Measurements from ENCODE around the gene MYBBP1A.
A peak's percentile ranks its signal among the peaks of the same experiment; 100 is the strongest.

The MYBBP1A gene

DNA sequence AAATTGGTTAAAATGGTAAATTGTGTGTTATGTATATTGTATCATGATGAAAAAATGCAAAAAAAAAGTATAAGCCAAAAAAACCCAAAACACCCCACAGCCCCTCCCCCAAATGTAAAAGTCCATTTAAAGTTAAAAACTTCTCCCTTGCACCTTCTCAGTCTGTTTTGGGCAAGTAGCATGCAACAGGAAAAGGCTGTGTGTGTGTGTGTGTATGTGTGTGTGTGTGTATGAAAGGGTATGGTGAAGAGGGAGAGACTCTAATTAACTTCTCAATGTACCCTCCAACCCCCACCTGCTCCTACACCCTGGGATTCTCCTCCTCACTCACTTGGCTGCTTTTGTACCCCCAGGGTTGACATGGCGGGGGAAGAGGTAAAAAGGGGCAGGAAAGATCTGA, 14.4 kb upstream of the MYBBP1A start:
- no peak for FAIRE-seq

DNA sequence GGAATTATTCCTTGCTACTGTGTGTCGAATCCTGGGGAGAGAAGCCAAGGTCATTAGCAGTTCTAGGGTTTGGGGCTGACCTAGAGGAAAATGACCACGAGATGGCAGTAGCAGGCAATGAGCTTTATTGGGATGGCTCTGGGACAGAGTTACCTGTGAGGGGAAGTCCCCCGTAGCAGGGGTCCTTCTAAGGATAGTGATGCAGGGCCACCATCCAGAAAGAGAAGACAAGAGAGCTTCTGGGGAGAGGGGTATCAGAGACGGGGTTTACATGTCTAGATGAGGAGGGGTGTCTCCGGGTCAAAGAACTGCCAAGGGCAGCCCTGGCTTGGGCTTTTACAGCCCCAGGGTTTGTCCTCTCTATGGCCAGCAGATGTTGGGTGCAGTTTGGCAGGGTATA, 11.6 kb upstream of the MYBBP1A start:
- FAIRE-seq: no peak

DNA sequence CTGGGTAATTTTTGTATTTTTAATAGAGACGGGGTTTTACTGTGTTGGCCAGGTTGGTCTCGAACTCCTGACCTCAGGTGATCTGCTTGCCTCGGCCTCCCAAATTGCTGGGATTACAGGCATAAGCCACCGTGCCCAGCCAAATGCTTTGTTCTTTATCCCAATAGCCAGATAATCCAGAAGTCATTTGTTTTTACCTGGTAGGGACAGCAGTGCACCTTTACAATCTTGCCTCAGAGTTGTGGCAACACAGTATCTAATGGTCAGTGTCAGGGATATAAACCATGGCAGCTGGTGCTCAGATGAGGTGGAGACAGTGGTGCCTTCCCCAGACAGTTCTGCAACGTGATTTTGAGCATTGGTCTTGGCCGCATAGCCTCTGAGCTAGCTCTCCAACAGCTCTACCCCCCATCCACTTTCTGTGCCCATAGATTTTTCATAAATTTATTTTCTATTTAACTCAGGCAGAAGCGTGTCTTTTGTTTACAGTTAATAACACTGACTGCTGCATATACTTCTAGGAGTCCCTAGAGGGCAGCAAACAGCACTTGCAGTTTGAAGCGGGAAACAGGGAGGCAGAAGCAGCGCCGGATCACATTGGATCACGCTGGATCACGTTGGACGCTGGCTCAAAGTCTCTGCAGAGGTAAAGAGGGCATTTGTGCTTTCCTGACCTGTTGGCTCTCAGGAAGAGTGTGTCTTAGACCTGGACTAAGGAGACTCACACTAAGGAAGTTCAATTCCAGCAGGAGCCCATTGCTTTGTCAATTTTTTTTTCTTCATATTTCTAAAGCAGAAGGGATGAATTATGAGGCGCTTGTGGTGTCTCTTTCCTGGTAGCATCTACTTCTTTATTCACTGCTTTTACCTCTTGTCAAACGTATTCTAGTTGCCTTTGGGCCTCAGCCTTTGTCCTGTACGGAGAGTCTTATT, 10.3 kb upstream of the MYBBP1A start:
- FAIRE-seq: no peak

DNA sequence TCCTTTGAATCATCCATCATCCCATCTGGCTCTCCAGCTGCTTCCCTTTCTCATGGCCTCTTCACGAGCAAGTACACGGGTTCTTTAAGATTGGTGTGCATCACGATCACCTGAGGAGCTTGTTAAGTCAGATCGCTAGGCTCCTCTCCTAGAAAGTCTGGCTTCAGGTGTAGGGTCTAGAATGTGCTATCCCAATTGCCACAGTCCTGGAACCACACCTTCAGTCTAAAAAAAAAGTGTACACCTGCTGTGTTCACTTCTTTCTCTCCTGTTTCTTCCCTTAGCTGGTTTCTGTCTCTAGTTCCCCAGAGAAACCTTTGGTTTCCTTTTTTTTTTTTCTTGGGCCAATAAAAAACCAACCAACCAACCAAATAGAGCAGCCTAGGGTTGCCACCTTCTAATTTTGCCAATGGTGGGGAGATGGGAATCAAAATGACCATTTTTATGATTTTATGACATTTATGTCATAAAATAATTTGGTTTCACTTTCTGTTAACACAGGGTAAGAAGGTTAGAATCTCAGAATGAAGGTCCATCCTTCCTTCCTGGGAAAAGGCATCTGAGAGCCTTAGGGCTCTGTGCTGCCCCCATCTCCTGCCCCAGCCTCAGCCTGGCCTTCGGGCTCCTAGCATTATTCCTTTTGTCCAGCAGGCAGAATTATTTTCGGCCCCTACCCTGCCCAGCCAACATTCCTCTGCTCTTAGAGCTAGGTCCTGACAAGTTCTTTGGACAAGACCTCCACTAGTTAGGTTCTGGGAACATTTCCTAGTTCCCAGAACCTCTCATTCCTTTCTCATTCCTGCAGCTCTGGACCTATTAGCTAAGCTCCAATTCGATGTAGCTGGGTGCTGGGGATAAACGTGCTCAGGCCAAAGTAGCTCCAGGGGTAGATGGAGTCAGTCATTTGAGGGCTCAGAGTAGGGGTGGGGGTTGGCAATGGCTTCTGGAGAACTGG, 7.1 kb upstream of the MYBBP1A start:
- peak; percentile 96 for FAIRE-seq

DNA sequence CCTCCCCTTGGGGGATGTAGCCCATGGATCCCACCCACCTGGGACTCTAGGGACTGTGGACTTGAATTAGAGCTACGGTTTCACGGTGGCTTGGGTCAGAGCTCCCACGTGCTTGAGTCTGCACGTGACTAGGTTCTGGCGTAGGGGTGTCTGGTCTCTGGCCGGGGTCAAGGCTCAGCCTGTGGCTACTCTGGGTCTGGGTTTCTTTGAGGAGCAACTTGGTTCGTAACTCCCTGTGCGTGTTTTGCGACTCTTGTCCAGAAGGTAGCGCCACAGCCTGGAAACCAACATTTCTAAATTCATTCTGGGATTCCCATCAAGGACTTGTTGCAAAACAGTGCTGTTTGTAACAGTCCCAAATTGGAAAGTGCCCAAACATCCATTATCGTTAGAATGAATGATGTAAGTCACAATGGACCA, 5.7 kb upstream of the MYBBP1A start:
- FAIRE-seq: no peak

DNA sequence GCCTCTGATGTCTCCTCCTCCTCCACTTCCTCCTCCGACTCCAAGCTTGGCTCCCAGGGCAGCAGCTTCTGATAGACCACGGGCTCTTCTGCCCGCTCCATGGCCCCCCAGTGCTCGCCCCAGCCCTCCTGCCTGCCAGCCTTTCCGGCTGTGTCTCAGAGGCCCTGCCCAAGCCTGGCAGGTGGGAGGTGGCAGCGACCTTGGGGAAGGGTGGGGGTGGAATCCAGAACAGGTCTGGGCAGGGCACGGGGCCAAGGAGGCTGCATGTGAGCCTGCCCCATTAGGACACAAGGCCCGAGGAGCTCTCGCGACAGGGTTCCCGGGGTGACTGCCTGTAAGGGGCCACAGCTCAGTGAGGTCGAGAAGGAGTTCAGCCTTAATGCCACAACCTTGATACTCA, 5.2 kb upstream of the MYBBP1A start, which contains the start of gene GGT6:
Gene GGT6 (minus strand): TSS at position 157 of the 400 bp plus-strand sequence. CDS start 56 bp downstream, at position 101.
- FAIRE-seq: no peak

DNA sequence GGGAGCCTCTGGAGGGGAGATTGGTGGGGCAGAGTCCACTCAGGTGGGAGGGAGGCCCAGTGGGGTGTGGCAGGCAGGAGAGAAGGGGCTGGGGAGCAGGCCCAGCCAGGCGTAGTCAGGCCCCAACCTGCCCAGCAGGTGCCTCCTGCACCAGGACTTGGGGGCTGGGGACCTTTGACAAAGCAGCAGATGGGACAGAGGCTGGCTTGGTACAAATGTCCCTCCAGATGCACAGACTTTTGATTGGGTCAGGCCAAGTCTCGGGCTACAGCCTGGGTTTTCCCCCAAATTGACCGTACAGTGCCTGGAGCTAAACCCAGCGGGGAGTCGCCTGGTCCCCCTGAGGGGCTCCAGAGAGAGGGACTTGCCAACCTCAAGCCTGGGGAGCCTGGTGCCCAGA, 4.8 kb upstream of the MYBBP1A start:
- FAIRE-seq: no peak

DNA sequence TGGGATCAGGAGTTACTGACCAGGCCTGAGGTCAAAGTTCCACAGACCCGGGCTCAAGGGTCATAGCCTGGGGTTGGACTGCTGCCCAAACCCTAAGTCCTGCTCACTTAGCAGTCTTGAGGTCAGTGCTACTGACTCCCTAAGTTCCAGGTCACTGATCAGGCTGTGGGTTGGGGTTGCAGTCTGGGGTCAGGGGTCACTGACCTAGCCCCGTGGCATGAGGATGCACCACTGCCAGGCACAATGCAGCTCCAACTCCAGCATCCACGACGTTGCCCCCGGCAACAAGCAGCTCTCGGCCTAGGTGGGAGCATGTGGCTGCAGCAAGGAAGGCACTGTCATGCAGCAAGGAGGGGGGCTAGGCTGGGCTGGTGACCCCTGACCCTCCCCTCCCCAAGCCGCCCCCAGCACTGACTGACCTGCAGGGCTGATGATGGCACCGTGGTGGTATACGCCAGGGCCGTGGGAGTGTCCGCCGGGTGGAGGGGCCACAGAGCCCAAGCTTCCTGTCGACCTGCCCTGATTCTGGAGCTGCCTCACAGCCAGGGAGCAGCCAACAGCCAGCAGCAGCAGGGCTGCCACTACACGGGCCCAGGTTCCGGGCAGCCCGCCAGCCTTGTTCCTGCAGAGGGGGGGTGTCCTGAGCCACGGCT, 4.1 kb upstream of the MYBBP1A start:
- no peak for FAIRE-seq

DNA sequence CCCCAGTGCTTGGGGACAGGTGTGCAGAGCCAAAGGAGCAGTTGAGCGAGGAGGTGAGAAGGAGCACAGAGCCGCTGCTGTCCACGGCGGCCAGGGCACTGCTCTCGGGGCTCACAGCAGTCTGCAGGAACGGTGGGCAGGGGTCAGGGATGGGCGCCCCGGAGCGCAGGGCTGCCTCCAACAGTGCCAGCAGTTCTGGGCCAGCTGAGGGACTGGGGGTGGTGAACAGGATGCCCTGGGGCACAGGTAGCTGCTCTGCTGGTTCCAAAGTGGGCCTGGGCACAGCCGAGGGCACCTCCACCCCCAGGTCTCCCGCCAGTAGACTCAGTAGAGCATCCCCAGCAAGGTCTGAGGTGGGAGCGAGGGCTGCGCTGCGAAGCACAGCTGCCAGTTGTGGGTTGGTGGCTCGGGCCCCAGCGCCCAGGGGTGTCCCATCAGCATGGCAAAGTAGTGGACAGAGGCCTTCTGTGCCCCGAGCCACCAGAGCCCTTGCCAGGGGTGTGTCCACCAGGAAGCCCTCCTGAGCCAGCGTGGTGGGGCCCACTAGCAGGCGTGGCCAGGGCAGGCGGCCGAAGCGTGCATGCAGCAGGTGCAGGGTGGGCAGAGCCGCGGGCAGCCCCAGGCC, 3.3 kb upstream of the MYBBP1A start:
- FAIRE-seq: no peak

DNA sequence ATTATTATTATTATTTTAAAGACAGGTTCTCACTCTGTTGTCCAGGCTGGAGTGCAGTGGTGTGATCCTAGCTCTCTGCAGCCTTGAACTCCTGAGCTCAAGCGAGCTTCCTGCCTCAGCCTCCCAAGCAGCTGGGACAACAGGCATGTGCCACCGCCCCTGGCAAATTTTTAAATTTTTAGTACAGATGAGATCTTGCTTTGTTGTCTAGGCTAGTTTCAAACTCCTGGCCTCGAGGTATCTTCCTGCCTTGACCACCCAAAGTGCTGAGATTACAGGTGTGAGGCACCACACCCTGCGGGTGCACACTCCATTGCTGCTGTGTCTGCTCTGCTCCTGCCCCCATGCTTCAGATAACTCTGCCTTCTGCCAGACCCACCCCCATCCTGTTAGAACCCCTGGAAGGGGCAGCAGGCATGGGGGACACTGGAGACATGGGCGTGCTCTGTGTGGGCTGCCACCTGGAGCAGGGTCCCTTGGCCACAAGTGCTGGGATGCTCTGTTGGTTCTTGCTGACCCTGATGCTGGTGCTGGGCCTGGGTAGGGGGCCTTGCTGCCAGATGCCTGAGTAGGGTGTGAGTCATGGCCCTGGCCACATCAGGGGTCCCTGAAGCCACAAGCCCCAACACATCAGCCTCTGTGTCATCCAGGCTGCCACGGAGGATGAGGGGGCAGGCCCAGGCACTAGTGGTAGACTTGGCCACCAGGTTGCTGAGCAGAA, 2.6 kb upstream of the MYBBP1A start:
- no peak for FAIRE-seq

DNA sequence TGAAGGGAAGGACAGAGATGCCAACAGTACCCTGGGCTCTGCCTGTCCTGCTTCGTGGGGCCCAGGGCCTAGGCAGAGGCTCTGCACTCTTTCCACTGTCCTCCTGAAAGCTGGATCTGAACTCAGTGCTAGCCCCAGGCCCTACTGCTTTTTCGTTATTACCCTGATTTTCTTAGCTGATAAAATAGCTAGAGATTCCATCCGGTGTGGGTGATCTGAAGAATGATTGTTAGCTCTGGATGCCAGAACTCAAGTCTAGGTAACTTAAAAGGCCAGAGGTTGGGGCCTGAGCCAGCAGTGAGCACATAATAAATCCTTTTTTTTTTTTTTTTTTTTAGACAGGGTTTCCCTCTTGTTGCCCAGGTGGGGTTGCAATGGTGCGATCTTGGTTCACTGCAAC, 1.8 kb upstream of the MYBBP1A start:
- no peak for FAIRE-seq

DNA sequence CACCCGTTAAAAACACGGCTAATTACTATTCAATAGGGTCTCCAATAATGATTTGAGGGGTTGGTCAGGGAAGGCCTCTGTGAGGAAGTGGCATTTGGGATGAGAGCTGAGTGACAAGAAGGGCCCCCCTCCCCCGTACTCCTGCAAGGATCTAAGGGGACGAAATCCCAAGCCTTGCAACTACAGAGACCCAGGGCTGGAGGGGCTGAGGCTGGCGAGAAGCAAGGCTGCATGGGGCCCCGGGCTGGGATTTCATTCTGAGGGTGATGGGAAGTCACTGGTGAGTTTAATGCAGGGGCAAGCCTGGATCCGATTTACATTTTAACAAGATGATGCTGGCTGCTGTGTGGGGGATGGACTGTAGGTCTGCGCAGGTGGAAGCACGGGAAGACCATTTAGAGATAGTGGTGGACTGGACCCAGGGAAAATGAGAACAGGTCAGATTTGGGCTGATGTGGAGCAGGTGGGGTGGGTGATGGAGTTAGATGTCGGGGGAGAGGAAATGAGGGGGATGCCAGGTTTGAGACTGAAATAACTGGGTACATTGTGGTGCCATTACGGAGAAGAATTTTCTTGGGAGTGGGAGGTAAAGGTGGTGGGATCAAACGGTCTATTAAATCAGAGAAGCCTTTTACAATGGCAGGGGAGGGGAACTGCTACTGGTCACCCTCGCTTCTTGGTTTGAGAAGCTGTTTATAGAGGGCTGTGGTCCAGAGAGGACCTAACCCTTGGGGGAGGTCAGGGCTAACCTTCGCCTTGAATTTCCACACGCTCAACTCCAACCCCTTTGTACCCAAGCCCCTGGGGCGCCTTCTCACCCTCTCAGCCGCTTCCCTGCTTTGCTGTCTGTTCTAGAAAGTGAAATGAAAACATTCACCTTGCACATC, 932 bp upstream of the MYBBP1A start:
- no peak for FAIRE-seq

DNA sequence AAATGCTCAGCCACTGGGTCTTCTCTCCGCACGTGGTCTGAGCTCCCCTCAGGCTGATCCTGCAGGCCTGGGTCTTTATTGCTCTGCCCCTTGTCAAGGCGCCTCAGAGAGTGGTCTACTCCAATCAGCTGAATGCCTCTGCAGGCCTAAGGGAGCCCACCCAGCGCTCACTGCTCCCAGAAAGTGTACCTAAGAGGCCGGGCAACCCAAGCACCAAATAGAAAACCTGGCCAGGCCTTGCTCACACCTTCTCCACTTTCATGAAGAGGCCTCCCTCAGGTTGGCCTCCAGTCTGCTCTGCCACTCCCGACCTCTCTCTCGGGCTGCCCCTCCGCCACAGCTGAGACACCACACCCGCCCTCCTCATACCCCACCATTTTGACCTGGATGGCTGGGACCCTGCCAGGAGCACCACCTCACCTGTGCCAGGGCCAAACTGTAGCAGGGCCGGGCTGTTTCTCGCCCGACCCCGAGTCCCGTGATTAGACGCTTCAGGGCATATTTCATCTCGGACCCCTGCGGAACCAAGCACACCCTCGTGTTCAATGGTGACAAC, 665 bp downstream of the MYBBP1A start:
- FAIRE-seq: no peak

DNA sequence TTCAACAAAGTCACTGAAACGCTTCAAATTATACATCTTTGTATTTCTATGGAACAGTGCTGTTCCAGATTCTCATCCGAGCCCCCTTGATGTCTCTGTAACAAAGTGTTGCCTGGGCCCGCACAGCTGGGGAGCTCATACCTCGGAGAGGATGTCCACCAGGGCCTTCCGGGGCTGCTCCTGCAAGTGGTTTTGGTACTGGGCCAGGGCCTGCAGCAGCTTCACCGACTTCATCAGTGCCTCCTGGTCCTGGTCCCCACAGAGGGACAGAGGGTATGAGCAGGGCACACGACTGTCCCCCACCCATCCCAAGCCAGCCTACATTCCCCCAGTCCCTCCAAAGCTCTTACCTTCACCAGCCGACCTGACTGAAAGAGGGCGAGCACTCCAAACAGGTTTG, 1.5 kb downstream of the MYBBP1A start:
- FAIRE-seq: no peak

DNA sequence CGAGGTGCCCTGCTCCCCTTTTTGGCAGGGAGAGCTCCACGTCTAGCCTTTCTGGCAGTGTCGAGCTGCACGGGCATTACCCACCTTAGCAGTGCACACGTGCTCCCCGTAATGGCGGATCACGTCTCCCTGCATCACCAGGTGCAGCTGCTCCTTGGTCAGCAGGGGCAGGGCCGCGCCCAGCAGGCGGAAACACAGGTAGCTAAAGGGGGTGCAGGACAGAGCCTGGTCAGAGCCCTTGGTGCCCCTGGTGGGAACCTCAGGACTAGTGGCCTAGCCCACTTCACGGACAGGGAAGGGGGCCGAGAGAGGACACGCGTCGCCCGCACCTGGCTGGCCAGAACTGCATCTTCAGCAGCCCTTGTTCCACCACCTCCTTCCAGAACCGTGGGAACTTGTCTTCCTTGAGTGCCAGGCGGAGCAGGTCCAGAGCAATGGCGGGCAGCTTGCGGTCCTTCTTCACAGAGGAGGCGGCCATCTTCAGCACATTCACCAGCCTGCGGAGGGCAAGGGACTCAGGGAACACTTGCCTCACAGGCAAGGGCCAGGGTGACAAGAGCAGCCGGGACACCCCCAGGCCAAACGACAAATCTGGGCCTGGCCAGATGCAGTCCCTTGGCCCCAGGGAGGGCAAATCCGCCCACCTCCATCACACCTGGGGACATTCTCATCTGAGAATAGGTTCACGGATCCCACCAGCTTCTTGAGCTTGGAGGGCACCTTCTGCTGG, 3.2 kb downstream of the MYBBP1A start:
- no peak for FAIRE-seq

DNA sequence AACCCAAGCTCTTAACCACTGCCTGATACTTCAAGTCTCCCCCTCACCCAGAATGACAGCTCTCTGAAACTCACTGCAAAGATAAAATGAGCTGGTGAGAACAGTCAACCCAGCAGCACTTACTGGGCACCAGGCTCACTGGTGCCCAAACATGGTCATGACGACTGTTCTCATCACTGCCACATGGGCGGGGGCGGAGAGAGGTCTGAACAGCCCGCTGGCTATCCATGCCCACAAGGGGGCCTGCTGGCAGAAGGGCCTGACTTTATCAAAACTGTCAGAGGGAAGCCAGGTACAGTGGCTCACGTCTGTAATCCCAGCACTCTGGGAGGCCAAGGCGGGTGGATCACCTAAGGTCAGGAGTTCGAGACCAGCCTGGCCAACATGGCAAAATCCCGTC, 4.0 kb downstream of the MYBBP1A start:
- FAIRE-seq: no peak

DNA sequence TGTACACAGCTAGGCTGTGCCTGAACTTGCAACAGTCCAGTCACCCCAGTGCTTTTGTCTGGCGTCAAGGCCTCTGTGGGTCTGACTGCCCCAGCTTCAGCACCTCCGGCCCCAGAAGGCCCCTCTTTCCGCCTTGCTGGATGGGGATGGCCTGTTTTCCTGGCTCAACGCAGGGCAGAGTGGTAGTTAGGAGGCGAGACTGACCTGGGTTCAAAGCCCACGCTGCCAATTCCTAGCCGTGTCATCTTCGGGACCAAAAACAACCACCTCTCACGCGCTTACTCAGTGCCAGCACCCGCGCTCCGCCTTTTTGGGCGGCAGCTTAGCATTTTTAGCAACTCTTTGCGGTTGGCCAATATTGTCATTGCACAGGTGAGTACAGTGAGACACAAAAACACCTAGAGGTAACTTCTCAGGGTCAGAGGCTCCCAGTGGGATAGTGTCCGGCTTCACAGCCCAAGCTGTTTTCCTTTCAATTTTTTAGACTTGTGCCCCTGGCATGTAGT, 4.6 kb downstream of the MYBBP1A start:
- FAIRE-seq: no peak

DNA sequence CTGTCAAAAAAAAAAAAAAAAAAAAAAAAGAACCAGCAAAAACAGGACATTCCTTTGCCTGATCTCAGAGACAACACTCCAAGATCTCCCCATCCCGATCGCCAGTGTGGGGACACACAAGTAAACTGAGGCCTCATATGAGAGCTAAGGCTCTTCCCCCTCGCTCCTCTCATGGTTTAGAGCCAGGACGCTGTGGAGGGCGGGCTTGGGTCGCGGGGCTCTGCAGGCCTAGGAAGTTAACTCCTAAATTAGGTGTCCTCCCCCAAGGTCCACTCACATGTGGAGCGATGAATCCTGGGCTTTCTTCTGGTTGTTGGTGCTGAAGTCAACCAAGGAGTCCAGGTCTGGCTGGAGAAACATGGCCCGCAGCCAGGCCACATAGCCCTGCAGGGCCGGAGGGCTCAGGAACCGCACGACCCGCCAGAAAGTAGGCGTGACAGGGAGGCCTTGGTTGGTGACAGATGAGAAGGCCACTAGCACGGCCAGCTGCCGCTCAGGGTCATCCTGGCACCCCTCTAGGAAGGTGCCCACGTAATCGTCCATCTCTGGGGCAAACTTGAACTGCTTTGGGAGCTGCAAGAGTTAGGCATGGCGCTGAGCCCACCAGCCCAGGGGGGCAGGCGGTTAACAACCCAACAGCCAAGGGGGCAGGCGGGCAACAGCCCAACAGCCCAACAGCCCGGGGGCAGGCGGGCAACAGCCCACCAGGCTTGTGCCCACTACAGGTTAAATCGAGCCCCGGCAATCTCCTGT, 5.2 kb downstream of the MYBBP1A start:
- FAIRE-seq: no peak
